ENCODE measurements around the gene MYO3B.
"Not testable (repeated sequence)": the region's sequence is repeated elsewhere in the genome, so short reads cannot be mapped to it uniquely, and the experiment has no call there.

The MYO3B gene

DNA sequence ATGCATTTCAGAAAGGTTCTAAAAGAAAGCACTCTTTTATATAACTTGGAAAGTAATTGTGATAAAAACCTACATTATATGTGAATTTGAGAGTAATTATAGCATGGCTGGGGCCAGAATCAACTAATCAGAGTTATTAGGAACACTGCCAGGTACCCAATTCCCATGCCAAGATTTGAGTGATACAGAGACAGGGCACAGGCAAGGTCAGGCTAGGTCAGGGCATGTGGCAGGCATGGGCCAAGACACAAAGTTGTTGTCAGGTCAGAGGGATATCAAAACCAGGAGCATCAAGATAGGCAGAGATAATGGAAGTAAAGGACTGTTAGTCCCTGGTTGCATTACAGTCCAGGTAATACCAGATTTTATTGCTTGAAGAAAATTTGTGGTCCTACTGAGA, 87.4 kb downstream of the MYO3B start:
- DNase-seq: no peak

DNA sequence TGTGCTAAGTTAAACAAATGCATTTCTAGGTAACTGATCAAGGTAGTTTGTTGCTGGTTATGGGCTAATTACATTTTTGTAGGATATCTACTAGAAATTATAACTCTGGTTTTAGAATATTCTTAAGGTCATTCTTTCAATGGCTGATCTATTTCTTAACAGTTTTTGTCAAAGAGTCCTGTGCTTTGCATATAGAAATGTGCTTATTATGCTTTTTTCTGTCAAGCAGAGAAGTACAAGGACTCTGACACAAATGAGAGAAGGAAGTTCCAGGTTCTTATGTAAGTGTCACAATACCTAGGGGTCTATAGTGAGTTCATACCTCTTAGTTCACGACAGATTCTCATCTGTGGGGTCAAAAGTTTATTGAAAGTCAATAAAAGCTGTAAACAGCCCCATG, 88.4 kb downstream of the MYO3B start:
- DNase-seq: no peak

DNA sequence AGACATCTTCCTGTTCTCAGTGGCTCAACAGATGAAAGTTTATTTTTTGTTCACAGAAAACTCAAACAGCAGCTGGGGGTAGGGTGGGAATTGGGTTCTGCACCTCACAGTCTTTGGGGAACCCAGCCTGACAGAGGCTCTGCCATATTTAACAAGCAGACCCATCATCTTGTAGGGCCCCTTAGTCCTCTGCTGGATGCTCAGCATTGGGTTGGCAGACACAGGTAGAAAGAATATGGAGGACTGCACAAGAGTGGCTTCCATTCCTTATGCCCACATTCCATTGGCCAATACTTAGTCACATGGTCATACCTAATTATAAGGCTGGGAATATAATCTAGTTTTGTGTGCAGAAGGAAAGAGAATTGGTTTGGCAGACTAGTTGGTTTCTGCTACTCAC, 89.1 kb downstream of the MYO3B start:
- no peak for DNase-seq

DNA sequence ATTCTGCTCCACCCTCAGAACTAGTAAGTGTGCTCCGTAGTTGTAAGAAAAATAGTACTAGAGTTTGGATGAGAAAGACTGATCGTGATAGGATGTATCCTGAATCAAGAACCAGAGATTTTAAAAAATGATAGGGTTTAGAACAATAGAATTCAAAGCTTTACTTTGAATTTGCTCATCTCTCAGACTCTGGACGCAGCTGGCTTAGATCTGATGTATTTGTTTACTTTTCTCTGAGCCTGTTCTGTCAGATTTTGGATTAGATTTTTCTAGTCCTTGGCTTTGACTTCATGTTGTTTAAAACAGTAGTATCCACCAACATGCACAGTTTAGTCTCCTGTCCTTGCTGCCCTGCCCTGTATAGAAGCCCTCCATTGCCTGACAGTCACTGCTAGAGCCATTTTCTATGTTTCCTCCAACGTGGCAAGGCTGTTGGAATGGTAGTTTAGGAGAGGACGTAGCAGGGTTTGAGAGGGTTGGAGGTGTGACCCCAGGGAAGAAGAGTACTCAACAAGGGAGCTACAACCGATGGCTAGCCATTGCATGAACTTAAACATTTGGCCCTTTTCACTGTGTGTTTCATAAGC, 92.4 kb downstream of the MYO3B start:
- no peak for DNase-seq

DNA sequence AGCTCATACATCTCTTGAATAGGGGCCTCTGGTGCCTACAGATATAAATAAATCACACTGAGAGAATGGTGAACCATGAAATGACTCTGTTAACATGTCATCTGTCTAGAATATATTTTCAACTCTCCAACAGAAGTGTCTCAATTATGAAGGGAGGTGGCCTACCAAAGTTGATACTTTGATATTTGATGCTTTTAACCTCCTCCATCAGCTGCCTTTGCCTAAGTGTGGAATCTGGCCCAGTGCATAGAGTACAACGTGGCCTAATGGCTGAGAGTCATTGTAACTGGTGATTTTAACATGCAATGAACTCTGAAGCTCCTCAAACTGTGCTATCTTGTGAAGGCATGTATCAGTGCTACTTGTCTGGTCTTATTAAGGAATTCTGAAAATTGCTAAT, 93.4 kb downstream of the MYO3B start:
- DNase-seq: no peak

DNA sequence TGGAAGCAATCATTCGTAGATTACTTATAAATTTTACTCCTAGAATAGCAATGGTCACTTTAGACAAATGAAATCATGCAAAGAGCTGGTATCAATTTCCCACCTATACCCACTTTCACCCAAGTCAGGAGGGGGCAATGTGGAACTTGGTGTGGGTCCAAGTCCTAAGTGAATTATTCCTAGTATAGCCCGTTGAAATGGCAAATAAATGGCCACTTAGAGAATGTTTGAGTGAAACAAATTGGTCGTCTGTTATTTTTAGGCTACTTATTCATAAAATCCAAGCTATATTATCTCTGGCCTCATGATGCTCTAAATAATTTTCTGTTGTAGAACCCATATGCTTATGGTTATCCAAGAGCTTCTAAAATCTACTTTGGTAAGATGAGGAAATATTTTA, 98.1 kb downstream of the MYO3B start:
- DNase-seq: no peak

DNA sequence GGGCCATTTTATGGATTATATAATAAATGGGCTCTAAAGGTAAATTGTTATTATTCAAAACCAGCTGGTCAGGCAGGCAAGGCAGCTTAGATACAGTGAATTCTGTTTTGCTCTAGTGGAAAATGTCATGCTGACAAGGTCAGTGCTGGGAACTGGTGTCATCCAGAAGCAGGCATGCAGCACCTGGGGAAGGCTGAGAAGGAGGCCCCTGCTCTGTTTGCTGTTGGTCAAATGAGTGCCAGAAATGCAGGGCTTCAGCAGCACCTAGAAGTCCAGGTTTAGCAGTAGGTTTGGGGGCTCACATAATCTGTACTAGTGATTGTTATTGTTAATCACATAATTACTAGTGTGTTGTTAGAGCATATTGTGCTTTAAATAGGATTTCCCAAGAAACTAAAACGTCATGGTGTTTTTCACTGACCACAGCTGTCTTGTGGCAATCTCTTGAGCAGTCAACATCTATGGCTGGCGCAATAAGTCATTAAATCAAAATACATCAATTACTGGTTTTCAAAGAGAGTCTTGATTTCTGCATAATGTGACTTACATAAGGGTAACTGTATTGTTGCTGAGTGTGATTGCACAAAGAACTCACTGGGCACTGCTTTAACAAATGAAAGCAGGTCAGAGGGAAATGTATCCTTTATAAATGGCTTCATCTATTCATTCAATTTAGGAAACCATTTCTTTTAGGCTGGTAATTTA, 99.1 kb downstream of the MYO3B start:
- DNase-seq: peak; percentile 49

DNA sequence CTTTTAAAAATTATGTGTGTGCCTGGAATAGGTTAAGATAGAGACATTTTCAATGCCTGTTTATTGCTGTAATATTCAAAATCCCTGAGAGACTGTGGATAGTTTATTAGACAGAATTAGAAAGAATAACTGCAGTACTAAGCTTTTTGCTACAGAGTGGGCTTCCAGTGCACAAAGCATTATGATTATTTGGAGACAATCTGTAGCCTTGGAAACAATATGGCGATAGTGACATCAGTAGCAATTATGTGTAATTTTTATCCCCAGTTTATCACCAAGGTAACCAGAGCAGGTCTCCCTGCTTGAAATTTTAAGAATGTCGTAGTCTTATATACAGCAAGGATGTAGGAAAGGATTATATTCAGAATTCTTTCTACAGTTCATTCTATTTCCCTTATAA, 100.0 kb downstream of the MYO3B start:
- no peak for DNase-seq

DNA sequence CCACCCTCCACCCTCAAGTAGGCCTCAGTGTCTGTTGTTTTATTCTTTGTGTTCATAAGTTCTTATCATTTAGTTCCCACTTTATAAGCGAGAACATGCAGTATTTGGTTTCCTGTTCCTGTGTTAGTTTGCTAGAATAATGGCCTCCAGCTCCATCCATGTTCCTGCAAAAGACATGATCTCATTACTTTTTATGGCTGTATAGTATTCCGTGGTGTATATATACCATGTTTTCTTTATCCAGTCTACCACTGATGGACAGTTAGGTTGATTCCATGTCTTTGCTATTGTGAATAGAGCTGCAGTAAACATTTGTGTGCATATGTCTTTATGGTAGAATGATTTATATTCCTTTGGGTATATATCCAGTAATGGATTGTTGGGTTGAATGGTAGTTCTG, 101.7 kb downstream of the MYO3B start:
- DNase-seq: not testable (repeated sequence)

DNA sequence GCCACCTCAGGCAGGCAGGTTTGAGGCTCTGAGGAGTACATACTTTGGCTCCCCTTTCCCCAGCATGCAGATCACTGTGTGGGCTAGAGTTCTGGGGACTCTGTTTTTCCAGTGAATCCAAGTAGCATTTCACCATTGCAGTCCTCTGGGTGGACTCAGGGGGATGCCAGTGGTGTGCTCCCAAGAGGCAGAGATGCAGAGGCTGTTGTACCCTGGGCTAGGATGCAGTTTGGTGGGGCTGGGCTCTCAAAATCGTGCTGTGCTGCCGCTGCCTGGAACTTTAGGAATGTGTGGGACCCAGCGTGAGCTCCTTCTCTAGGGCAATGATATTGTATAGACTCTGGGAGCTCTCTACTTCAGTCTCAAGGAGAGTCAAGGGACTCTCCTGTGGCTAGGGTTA, 104.9 kb downstream of the MYO3B start:
- DNase-seq: no peak

DNA sequence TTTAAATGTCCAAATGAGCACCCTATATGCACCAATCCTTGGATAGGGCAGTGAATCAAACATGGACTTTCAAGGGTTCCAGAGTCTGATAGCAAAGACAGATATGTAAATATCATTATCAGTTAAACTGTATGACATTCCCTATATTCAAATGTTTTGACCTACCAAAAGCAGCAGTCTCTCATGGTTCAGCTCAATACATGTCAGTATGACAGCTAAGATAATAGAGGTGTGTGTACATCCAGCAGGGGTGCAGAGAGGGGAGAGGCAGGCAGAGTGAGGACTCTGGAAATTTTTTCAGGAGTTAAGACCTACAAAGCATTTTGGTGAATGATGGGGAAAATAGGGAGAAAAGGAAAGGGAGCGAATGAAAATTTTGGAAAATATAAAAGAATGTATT, 106.3 kb downstream of the MYO3B start:
- no peak for DNase-seq

DNA sequence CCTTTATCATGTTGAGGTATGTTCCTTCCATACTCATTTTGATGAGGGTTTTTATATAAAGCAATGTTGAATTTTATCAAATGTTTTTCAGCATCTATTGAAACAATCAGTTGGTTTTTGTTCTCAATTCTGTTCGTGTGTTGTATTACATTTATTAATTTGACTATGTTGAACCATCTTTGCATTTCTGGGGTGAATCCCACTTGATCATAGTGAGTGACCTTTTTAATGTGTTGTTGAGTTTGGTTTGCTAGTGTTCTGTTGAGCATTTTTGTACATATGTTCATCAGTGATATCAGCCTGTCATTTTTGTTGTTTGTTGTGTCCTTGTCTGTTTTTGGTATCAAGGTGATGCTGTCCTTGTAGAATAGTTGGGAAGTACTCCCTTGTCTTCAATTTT, 110.9 kb downstream of the MYO3B start:
- DNase-seq: no peak

DNA sequence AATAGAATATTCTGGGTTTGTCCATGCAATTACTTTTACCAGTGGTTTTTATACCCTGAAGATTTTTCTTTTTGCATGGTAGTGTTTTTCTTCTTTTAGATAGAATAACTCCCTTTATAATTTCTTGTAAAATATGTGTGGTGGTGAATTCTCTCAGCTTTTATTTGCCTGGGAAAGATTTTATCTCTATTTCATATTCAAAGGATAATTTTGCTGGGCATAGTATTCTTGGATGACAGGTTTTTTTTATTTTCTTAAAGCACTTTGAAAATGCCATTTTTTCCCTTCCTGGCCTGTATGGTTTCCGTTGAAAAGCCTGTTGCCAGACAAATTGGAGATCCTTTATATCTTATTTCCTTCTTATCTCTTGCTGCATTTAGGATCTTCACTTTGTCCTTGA, 113.5 kb downstream of the MYO3B start:
- DNase-seq: no peak

DNA sequence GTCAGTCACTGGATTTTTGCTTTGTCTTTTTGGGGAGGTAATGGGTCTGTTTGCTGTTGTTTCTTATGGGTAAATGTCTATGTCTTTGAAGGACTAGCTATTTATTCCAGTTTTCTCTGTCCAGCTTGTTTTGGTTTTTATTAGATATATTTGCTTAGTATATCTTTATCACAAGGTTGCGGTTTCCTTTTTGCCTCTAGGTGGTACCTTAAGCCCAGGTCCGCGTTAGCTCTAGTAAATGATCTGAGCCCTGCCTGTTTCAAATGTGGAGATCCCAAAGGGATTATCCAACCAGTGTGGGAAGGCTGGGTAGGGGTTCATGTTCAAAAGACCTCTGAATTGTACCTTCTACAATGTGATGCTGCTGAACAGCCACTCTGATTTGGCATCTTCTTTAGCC, 114.5 kb downstream of the MYO3B start:
- no peak for DNase-seq

DNA sequence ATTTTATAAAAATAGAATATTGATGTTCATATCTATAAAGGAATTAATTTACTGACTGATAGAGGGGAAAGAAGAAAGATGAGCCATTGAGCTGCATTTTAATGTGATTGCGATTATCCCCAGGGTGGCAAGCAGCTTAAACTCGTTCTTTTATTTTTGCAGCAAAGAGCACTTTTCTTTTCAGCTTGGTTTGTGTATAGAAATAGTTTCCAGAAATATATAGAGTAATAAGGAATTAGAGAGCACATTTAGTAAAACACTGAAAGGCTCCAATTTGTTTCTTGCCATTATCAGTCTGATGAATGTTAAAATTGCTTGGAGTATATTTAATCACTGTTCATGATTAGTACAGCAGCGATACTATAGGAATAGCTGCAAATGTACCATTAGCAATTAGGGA, 119.5 kb downstream of the MYO3B start:
- DNase-seq: no peak

DNA sequence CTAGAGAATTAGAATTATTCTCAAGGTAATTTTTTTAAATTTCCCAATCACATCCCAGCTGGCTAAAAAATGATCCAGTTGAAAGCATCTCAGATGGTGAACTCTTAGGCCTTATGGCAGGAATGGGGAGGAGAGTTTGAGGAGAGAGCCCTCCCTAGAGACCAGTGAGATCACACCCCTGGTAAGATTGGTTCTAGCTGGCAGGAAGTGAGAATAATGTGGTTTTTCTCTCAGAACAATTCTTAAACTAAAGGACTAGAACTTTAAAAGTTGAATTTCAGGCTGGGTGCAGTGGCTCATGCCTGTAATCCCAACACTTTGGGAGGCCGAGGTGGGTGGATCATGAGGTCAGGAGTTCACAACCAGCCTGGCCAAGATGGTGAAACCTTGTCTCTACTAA, 120.2 kb downstream of the MYO3B start:
- no peak for DNase-seq

DNA sequence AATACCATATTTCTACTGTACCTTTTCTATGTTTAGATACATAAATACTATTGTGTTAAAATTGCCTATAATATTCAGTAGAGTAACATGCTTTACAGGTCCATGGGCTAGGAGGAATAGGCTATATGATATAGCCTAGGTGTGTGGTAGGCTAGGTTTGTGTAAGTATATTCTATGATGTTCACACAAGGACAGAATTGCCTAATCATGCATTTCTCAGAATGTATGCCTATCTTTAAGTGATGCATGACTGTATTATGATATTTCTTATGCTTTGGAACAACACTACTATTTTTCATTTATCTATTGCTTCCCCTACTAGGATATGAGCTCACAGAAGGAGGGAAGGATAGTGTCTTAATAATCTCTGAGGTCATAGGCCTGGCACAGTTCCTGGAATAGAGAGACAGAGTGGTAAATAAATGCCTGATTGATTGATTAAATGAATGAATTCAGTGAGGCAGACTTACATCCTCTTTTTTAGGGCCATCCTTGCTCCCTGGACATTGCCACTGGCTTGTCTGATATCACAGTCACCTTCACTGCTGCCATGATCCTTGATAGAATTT, 121.0 kb downstream of the MYO3B start:
- no peak for DNase-seq

DNA sequence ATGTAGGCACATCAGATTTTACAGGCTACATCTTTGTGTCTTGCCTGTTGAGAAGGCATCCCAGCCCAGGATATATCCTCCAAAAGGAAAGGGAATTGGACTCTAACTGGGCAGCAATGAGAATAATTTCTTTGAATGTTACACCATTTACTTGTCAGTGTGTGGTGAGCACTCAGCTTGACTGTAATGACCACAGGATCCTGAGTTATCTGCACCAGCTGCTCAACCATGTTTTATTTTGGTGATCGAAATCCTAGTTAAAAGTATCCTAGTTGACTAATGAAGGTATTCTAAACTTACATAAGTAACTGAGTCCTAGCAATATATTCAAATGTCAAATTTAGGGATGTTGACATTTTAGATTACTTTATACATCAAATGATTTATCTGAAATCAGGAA, 123.0 kb downstream of the MYO3B start:
- no peak for DNase-seq

DNA sequence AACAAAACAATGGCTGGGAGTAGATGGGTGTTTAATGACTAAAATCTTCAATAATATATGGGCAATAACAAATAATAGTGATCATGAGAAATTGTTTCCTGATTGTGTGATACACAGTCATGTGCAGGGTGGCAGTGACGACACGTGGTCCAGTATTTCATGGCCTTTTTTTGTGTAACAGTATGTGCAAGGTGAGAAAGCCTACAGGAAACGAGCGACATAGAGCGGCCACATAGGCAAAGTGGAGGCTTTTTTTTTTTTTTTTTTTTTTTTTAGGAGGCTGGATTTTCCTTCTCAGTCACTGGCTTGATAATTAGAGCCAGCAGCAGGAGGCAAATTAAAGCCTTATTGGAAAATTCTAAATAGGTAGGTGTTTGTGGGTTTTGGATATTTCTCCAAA, 123.7 kb downstream of the MYO3B start:
- no peak for DNase-seq

DNA sequence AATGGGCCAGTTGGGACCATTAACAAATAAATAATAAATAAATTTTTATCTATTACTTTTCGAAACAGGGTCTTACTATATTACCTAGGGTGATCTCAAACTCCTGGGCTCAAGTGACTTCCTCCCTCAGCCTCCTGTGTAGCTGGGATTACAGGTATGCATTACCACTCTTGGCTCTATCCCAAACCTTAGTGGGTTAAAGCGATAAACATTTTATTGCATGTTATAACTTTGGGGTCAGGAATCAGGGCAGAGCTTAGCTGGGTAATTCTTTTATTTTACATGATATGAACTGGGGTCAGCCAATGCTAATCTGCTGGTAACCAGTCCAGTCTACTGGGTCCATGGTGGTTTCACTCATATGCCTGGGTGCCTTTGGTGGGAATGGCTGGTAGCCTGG, 127.8 kb downstream of the MYO3B start:
- DNase-seq: no peak

DNA sequence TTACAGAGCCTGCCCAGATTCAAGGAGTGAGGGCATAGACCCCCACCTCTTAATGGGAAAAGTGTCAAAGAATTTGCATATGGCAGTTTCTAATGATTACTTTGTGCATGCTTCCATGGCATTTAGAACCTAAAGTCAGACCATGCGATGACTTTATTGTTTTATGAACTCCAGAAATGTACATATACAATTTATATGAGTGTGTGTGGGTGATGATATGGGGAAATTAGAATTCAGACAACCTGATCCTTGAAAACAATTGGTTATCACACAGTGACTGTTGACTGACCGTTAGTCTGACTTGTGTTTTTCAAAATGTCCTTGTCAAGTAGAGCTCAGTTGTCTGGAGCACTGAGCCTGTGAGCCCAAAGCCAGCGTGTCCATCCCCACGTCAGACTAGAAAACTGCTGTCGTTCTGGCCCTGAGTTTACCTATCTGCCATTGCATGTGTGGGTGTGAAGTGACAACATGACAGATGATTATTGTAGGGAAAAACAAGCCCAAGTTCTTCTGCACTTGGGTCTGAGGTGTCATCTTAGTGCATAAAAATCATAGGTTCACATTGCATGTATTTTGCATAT, 128.4 kb downstream of the MYO3B start:
- DNase-seq: no peak

DNA sequence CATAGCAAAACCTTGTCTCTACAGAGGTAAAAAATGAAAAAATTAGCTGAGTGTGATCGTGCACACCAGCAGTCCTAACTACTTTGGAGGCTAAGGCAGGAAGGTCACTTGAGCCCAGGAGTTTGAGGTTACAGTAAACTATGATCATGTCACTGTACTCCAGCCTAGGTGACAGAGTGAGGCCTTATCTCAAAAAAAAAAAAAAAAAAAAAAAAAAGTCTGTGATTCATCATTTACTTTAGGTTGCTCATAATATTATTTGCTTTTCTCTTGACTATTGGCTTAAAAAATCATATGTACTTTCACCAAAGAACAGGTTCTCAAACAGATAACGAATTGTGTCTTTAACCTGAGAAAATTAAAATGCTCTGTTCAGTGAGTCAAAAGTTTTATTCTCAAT, 129.1 kb downstream of the MYO3B start:
- DNase-seq: no peak

DNA sequence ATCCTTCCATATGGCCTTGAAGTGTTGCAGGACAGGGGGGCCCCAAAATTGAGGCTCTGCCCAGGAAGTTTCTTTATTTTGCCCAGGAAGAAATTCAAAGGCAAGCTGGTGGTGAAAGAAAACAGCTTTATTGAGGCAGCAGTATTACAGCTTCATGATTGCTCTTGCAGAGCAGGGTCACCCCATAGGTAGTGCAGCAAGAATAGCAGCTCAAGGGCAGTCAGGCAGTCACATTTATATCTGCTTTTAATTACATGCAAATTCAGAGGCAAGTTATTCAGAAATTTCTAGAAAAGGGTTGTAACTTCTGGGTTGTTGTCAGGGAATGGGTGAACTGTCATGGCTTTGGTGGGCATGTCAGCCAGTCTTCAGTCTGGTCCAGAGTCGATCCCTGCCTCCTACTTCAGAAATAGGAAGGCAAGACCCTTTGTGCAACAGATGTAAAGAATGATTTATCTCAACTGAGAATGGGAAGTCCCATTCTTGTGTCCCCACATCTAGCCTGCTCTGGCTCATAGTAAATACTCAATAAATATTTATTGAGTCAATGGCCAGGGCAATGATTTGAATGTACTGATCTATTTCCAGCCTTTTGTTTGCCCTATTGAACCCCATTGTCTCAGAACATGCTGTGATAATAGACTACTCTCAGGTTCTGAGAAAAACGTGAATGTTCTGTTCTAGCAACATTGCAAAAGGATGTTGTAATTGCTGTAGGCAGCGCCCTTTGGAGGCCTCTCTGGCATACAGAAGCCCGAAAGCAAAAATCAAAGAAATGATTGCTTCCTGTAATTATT, 129.8 kb downstream of the MYO3B start:
- no peak for DNase-seq

Measured in NCI-H82 (cell line).